HepG2 (cell line): ENCODE results near the gene SRSF4. TPM values are rescaled to one million over a fixed set of nuclear protein-coding genes. Genes with fewer than 3 reads are reported as not detected.
A peak's percentile ranks its signal among the peaks of the same experiment; 100 is the strongest.

Experiments
- ASH2L ChIP-seq: fragments of 300-600, 200-600 bp; sonication (generic); IDR thresholded peaks from 2 replicates; pipeline ENCODE4 v1.7.0; 2017; ENCODE audit warnings: low read depth, mild to moderate bottlenecking, moderate library complexity, mixed read lengths, low read length; ENCODE audit not compliant: insufficient read length
- ATAD3A ChIP-seq: sonication (generic); formaldehyde crosslinking; IDR thresholded peaks from 2 replicates; pipeline ENCODE4 v1.4.0; 2020; ENCODE audit warnings: missing genetic modification reagents
- PHF20 ChIP-seq: sonication (generic); formaldehyde crosslinking; IDR thresholded peaks from 2 replicates; pipeline ENCODE4 v1.5.0; 2020; ENCODE audit warnings: mild to moderate bottlenecking, missing genetic modification reagents
- POLR2A ChIP-seq, 2 experiments: IDR thresholded peaks; 2 replicates each; pipeline ENCODE4 v1.6.1; 2011; ENCODE audit warnings: low read depth in 2 of 2, low read length in 2 of 2, mild to moderate bottlenecking in 1 of 2, moderate library complexity in 1 of 2; ENCODE audit not compliant: insufficient read depth in 1 of 2
- ZFAT ChIP-seq: sonication (generic); formaldehyde crosslinking; conservative IDR thresholded peaks from 2 replicates; pipeline ENCODE4 v1.8.1; 2023; ENCODE audit warnings: missing genetic modification reagents, inconsistent platforms
- ZNF607 ChIP-seq: sonication (generic); formaldehyde crosslinking; IDR thresholded peaks from 2 replicates; pipeline ENCODE4 v1.5.1; 2020; ENCODE audit warnings: missing genetic modification reagents, mild to moderate bottlenecking, borderline replicate concordance
- ZNF652 ChIP-seq: IDR thresholded peaks from 2 replicates; pipeline ENCODE4 v1.6.1; 2016; ENCODE audit warnings: low read depth, borderline replicate concordance
- polyA plus RNA-seq, 8 experiments: library from polyadenylated mRNA; depleted of rRNA in 3 of 8; stranded (reverse) in 7 of 8; unstranded in 1 of 8; fragments of >200 nt; fragmentation: Illumina TruSeq in 4 of 8; extraction: Trizol in 4 of 8; gene quantifications; 2 replicates each; pipeline versions ENCODE4 v1.2.1 to v1.2.3, GENCODE V29; 2011 to 2016; ENCODE audit warnings: low read depth in 4 of 8, missing spikeins in 1 of 8, mixed read lengths in 1 of 8; ENCODE audit not compliant: insufficient read depth in 1 of 8
- total RNA-seq, 5 experiments: library from RNA; depleted of rRNA; stranded (reverse); fragments of >200 nt; fragmentation: Illumina TruSeq; extraction: Trizol; gene quantifications; 2 replicates each; pipeline ENCODE4 v1.2.3, GENCODE V29; 2016; ENCODE audit warnings: low read depth in 1 of 5
- TF ChIP-seq, protein P1 (sequence below): IDR thresholded peaks from 2 replicates; pipeline ENCODE4 v1.6.1; 2016; ENCODE audit warnings: missing compliant biosample characterization, missing genetic modification reagents, borderline replicate concordance
- TF ChIP-seq, protein P2 (sequence below): sonication (generic); formaldehyde crosslinking; IDR thresholded peaks from 2 replicates; pipeline ENCODE4 v1.5.1; 2020; ENCODE audit warnings: mild to moderate bottlenecking, missing genetic modification reagents, moderate library complexity
- TF ChIP-seq, protein P3 (sequence below): sonication (generic); formaldehyde crosslinking; conservative IDR thresholded peaks from 2 replicates; pipeline ENCODE4 v1.4.0; 2020; ENCODE audit warnings: mild to moderate bottlenecking, missing genetic modification reagents, moderate library complexity
- TF ChIP-seq, protein P4 (sequence below): sonication (generic); formaldehyde crosslinking; IDR thresholded peaks from 2 replicates; pipeline ENCODE4 v1.4.0; 2020; ENCODE audit warnings: missing genetic modification reagents

Gene SRSF4
- total and polyA plus RNA-seq, 2 of the 13 experiments (the other 11 are each of a cell fraction or from before 2014, with no cell fraction given): 37.7 to 50.9 TPM

DNA sequence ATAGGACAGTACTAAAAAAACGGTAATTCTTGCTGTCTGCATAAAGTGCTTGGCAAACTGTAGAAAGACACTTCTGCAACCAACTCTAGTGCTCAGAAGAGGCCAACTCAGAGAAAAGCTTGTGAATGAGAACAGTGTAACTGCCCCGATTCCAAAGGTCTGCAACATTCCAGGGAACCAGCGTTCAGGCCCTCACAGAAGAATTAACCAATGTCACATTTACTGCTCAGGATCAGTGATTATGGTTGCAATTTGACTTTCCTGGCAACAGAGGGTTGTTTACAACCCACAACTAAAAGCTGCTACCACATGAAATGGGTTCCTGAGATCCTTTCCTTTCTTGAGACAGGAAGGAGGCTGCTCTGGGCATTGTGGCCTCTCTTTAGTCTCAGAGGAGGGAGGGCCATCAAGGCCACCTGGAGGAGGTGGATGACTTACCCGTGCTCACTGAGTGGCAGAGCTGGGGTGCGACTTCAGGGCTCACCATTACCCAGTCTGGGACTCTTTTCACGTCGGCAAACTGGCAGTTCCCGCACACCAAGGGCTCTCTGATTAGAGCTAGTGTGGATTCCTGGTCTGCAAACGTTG, 15.3 kb downstream of the SRSF4 start (continued):
- TF ChIP-seq ZNF607 (CRISPR knock-in tag): 0 out of 2 replicates have a peak, but pooled peaks have one; percentile 21
- TF ChIP-seq, protein P1, sequence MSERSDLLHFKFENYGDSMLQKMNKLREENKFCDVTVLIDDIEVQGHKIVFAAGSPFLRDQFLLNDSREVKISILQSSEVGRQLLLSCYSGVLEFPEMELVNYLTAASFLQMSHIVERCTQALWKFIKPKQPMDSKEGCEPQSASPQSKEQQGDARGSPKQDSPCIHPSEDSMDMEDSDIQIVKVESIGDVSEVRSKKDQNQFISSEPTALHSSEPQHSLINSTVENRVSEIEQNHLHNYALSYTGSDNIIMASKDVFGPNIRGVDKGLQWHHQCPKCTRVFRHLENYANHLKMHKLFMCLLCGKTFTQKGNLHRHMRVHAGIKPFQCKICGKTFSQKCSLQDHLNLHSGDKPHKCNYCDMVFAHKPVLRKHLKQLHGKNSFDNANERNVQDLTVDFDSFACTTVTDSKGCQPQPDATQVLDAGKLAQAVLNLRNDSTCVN: no peak
- TF ChIP-seq ZNF652 (CRISPR knock-in tag): no peak
- TF ChIP-seq POLR2A (IDR thresholded peaks at IDR 0.05; ENCODE audit: insufficient read depth in 1 of 2, low read depth in 2 of 2, low read length in 2 of 2): peak in 1 of 2 experiments; percentile 37; a peak in 1 of 4 replicates
- TF ChIP-seq ATAD3A (CRISPR knock-in tag): no peak
- TF ChIP-seq PHF20 (CRISPR knock-in tag): no peak
- no peak for TF ChIP-seq ZFAT
- TF ChIP-seq, protein P2, sequence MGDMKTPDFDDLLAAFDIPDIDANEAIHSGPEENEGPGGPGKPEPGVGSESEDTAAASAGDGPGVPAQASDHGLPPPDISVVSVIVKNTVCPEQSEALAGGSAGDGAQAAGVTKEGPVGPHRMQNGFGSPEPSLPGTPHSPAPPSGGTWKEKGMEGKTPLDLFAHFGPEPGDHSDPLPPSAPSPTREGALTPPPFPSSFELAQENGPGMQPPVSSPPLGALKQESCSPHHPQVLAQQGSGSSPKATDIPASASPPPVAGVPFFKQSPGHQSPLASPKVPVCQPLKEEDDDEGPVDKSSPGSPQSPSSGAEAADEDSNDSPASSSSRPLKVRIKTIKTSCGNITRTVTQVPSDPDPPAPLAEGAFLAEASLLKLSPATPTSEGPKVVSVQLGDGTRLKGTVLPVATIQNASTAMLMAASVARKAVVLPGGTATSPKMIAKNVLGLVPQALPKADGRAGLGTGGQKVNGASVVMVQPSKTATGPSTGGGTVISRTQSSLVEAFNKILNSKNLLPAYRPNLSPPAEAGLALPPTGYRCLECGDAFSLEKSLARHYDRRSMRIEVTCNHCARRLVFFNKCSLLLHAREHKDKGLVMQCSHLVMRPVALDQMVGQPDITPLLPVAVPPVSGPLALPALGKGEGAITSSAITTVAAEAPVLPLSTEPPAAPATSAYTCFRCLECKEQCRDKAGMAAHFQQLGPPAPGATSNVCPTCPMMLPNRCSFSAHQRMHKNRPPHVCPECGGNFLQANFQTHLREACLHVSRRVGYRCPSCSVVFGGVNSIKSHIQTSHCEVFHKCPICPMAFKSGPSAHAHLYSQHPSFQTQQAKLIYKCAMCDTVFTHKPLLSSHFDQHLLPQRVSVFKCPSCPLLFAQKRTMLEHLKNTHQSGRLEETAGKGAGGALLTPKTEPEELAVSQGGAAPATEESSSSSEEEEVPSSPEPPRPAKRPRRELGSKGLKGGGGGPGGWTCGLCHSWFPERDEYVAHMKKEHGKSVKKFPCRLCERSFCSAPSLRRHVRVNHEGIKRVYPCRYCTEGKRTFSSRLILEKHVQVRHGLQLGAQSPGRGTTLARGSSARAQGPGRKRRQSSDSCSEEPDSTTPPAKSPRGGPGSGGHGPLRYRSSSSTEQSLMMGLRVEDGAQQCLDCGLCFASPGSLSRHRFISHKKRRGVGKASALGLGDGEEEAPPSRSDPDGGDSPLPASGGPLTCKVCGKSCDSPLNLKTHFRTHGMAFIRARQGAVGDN (CRISPR knock-in tag): peak; percentile 35
- TF ChIP-seq, protein P3, sequence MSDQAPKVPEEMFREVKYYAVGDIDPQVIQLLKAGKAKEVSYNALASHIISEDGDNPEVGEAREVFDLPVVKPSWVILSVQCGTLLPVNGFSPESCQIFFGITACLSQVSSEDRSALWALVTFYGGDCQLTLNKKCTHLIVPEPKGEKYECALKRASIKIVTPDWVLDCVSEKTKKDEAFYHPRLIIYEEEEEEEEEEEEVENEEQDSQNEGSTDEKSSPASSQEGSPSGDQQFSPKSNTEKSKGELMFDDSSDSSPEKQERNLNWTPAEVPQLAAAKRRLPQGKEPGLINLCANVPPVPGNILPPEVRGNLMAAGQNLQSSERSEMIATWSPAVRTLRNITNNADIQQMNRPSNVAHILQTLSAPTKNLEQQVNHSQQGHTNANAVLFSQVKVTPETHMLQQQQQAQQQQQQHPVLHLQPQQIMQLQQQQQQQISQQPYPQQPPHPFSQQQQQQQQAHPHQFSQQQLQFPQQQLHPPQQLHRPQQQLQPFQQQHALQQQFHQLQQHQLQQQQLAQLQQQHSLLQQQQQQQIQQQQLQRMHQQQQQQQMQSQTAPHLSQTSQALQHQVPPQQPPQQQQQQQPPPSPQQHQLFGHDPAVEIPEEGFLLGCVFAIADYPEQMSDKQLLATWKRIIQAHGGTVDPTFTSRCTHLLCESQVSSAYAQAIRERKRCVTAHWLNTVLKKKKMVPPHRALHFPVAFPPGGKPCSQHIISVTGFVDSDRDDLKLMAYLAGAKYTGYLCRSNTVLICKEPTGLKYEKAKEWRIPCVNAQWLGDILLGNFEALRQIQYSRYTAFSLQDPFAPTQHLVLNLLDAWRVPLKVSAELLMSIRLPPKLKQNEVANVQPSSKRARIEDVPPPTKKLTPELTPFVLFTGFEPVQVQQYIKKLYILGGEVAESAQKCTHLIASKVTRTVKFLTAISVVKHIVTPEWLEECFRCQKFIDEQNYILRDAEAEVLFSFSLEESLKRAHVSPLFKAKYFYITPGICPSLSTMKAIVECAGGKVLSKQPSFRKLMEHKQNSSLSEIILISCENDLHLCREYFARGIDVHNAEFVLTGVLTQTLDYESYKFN (CRISPR knock-in tag): 0 out of 2 replicates have a peak, but pooled peaks have one; percentile 17
- peak; percentile 30 for TF ChIP-seq ASH2L
- TF ChIP-seq, protein P4, sequence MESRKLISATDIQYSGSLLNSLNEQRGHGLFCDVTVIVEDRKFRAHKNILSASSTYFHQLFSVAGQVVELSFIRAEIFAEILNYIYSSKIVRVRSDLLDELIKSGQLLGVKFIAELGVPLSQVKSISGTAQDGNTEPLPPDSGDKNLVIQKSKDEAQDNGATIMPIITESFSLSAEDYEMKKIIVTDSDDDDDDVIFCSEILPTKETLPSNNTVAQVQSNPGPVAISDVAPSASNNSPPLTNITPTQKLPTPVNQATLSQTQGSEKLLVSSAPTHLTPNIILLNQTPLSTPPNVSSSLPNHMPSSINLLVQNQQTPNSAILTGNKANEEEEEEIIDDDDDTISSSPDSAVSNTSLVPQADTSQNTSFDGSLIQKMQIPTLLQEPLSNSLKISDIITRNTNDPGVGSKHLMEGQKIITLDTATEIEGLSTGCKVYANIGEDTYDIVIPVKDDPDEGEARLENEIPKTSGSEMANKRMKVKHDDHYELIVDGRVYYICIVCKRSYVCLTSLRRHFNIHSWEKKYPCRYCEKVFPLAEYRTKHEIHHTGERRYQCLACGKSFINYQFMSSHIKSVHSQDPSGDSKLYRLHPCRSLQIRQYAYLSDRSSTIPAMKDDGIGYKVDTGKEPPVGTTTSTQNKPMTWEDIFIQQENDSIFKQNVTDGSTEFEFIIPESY (CRISPR knock-in tag): no peak
